H1 (cell line): ENCODE measurements around the gene RPS21. TPM values are rescaled to one million over a fixed set of nuclear protein-coding genes. Genes with fewer than 3 reads are reported as not detected.

Experiments used
- CTCF ChIA-PET: fragments of 300-600 bp; sonication (Branson Sonifier 250); formaldehyde crosslinking; loops from one replicate; lab custom pipeline; 2021; ENCODE audit not compliant: partially characterized antibody; lab: Charles Lee
- POLR2A ChIA-PET: fragments of 300-600 bp; sonication (Branson Sonifier 250); formaldehyde crosslinking; loops from one replicate; lab custom pipeline; 2021; ENCODE audit warnings: inconsistent platforms; ENCODE audit not compliant: partially characterized antibody; lab: Charles Lee
- DNase-seq, 2 experiments: peaks; one replicate each; pipeline versions ENCODE4 v3.0.0 to v3.0.0-alpha.2; 2010 to 2022; ENCODE audit warnings: low spot score in 2 of 2, low read depth in 1 of 2, mixed read lengths in 1 of 2
- FAIRE-seq: peaks from 2 replicates; lab custom pipeline; 2011; peaks lifted over from hg19 to GRCh38; lab: Jason Lieb, UNC
- H2AFZ ChIP-seq: 2 replicates; pipeline ENCODE4 v1.8.1; 2012; ENCODE audit warnings: low read length, inconsistent platforms
- H2AK5ac ChIP-seq: 2 replicates; pipeline ENCODE4 v1.6.1; 2013; ENCODE audit warnings: low read depth, low read length
- H2BK120ac ChIP-seq: replicated peaks from 2 replicates; pipeline ENCODE3; 2013; ENCODE audit warnings: low read depth, low read length, inconsistent platforms
- H2BK12ac ChIP-seq: 2 replicates; pipeline ENCODE4 v1.6.1; 2013; ENCODE audit warnings: low read depth, low read length
- H2BK15ac ChIP-seq: 2 replicates; pipeline ENCODE4 v1.6.1; 2013; ENCODE audit warnings: low read length
- H2BK20ac ChIP-seq: 2 replicates; pipeline ENCODE4 v1.6.1; 2013; ENCODE audit warnings: low read length
- H2BK5ac ChIP-seq: 2 replicates; pipeline ENCODE4 v1.6.1; 2013; ENCODE audit warnings: low read depth, low read length
- H3K14ac ChIP-seq: 2 replicates; pipeline ENCODE4 v1.6.1; 2013; ENCODE audit warnings: inconsistent platforms; ENCODE audit not compliant: insufficient read length
- H3K18ac ChIP-seq: 2 replicates; pipeline ENCODE4 v1.6.1; 2013; ENCODE audit warnings: low read length; ENCODE audit errors: extremely low read depth
- H3K23ac ChIP-seq: 2 replicates; pipeline ENCODE4 v1.6.1; 2013; ENCODE audit warnings: inconsistent platforms; ENCODE audit not compliant: insufficient read length
- H3K23me2 ChIP-seq: 2 replicates; pipeline ENCODE4 v1.6.1; 2013; ENCODE audit warnings: low read depth, low read length
- H3K27ac ChIP-seq: 2 replicates; pipeline ENCODE4 v1.6.1; 2011; ENCODE audit warnings: low read depth, low read length, inconsistent platforms
- H3K27me3 ChIP-seq, 4 experiments: replicated peaks in 1 of 4; 1 replicate in 1 of 4; 2 replicates in 3 of 4; pipeline versions ENCODE4 v1.6.1 to v1.8.1; 2011 to 2013; ENCODE audit warnings: low read length in 3 of 4, mild to moderate bottlenecking in 3 of 4, inconsistent platforms in 2 of 4, mixed read lengths in 2 of 4, moderate library complexity in 1 of 4; ENCODE audit not compliant: control insufficient read depth in 3 of 4, insufficient read depth in 3 of 4; ENCODE audit errors: extremely low read depth in 1 of 4
- H3K36me3 ChIP-seq, 4 experiments: 2 replicates each; pipeline versions ENCODE4 v1.6.1 to v1.8.1; 2011 to 2013; ENCODE audit warnings: mild to moderate bottlenecking in 4 of 4, low read length in 3 of 4, moderate library complexity in 2 of 4, control low read depth in 1 of 4, inconsistent platforms in 1 of 4; ENCODE audit not compliant: insufficient read depth in 4 of 4, control insufficient read depth in 2 of 4
- H3K4ac ChIP-seq: replicated peaks from 2 replicates; pipeline ENCODE3; 2013; ENCODE audit warnings: low read length, low read depth, mixed read lengths, inconsistent platforms; ENCODE audit not compliant: insufficient read length
- H3K4me1 ChIP-seq, 4 experiments: replicated peaks in 1 of 4; 1 replicate in 1 of 4; 2 replicates in 3 of 4; pipeline versions ENCODE4 v1.6.1 to v1.8.1; 2011 to 2013; ENCODE audit warnings: low read length in 3 of 4, inconsistent platforms in 2 of 4, mixed read lengths in 1 of 4; ENCODE audit not compliant: insufficient read depth in 4 of 4, control insufficient read depth in 3 of 4
- H3K4me2 ChIP-seq, 2 experiments: 2 replicates each; pipeline versions ENCODE4 v1.6.1 to v1.8.1; 2011 to 2013; ENCODE audit warnings: low read depth in 2 of 2, low read length in 2 of 2, control low read depth in 1 of 2, inconsistent platforms in 1 of 2, mild to moderate bottlenecking in 1 of 2; ENCODE audit not compliant: insufficient read depth in 1 of 2
- H3K4me3 ChIP-seq, 4 experiments: fragments of 200-600, 300-600 bp in 1 of 4; sonication (generic), shearing (Covaris generic), sonication (Bioruptor Twin) in 1 of 4; 2 replicates each; pipeline versions ENCODE4 v1.5.1 to v1.8.1; 2011 to 2016; ENCODE audit warnings: low read length in 4 of 4, low read depth in 3 of 4, control low read depth in 2 of 4, inconsistent platforms in 2 of 4, mild to moderate bottlenecking in 2 of 4, mixed read lengths in 1 of 4, moderate library complexity in 1 of 4; ENCODE audit not compliant: insufficient read depth in 2 of 4; ENCODE audit errors: extremely low read depth in 1 of 4
- H3K56ac ChIP-seq: replicated peaks from 2 replicates; pipeline ENCODE3; 2013; ENCODE audit warnings: low read depth, mild to moderate bottlenecking, mixed read lengths, low read length, inconsistent platforms; ENCODE audit not compliant: insufficient read length
- H3K79me1 ChIP-seq: 2 replicates; pipeline ENCODE4 v1.6.1; 2013; ENCODE audit warnings: low read depth, low read length, control low read depth
- H3K79me2 ChIP-seq, 2 experiments: 2 replicates each; pipeline versions ENCODE4 v1.6.1 to v1.8.1; 2012 to 2013; ENCODE audit warnings: low read length in 2 of 2, mild to moderate bottlenecking in 2 of 2, inconsistent platforms in 1 of 2; ENCODE audit not compliant: insufficient read depth in 2 of 2, control insufficient read depth in 1 of 2
- H3K9ac ChIP-seq, 4 experiments: replicated peaks in 1 of 4; 1 replicate in 1 of 4; 2 replicates in 3 of 4; pipeline versions ENCODE4 v1.6.1 to v1.8.1; 2011 to 2013; ENCODE audit warnings: low read depth in 3 of 4, low read length in 3 of 4, control low read depth in 2 of 4, mild to moderate bottlenecking in 2 of 4, moderate library complexity in 2 of 4, inconsistent platforms in 1 of 4; ENCODE audit errors: extremely low read depth in 1 of 4
- H3K9me3 ChIP-seq, 2 experiments: 2 replicates each; pipeline versions ENCODE4 v1.6.1 to v1.8.1; 2012 to 2013; ENCODE audit warnings: mild to moderate bottlenecking in 2 of 2, moderate library complexity in 2 of 2, control low read depth in 1 of 2, inconsistent platforms in 1 of 2, low read depth in 1 of 2, low read length in 1 of 2, mixed read lengths in 1 of 2; ENCODE audit not compliant: insufficient read depth in 2 of 2
- H4K20me1 ChIP-seq, 2 experiments: replicated peaks in 1 of 2; 2 replicates each; pipeline versions ENCODE3 to v1.8.1; 2011 to 2013; ENCODE audit warnings: inconsistent platforms in 2 of 2, low read length in 2 of 2, mild to moderate bottlenecking in 1 of 2; ENCODE audit not compliant: insufficient read depth in 2 of 2, control insufficient read depth in 1 of 2
- H4K5ac ChIP-seq: 2 replicates; pipeline ENCODE4 v1.6.1; 2013; ENCODE audit warnings: low read length, low read depth, mixed read lengths, inconsistent platforms; ENCODE audit not compliant: insufficient read length
- H4K8ac ChIP-seq: 2 replicates; pipeline ENCODE4 v1.8.0; 2013; ENCODE audit warnings: mild to moderate bottlenecking, moderate library complexity, low read length, inconsistent platforms; ENCODE audit not compliant: insufficient read depth; ENCODE audit errors: extremely low read depth
- H4K91ac ChIP-seq: replicated peaks from 2 replicates; pipeline ENCODE3; 2013; ENCODE audit warnings: low read length, mixed read lengths, inconsistent platforms; ENCODE audit not compliant: insufficient read length
- CEBPB ChIP-seq: IDR thresholded peaks from 2 replicates; pipeline ENCODE4 v1.6.1; 2012; ENCODE audit warnings: low read depth, low read length
- CHD1 ChIP-seq: IDR thresholded peaks from 2 replicates; pipeline ENCODE4 v1.6.1; 2012; ENCODE audit warnings: low read depth, low read length, improper control_type of control experiment
- EGR1 ChIP-seq: IDR thresholded peaks from 2 replicates; pipeline ENCODE4 v1.6.1; 2011; ENCODE audit warnings: low read depth, low read length, borderline replicate concordance
- HDAC6 ChIP-seq: IDR thresholded peaks from one replicate; pipeline ENCODE4 v1.7.1; 2012; ENCODE audit warnings: low read depth, mild to moderate bottlenecking, inconsistent platforms, low read length, moderate library complexity
- JUND ChIP-seq: IDR thresholded peaks from 2 replicates; pipeline ENCODE4 v1.6.1; 2011; ENCODE audit warnings: mild to moderate bottlenecking, improper control_type of control experiment, low read length
- KDM1A ChIP-seq: fragments of 200-600, 300-600 bp; sonication (generic); IDR thresholded peaks from 2 replicates; pipeline ENCODE4 v1.7.1; 2016; ENCODE audit warnings: mild to moderate bottlenecking, low read length, borderline replicate concordance
- RFX5 ChIP-seq: IDR thresholded peaks from 2 replicates; pipeline ENCODE4 v1.6.1; 2011; ENCODE audit warnings: low read depth, low read length, improper control_type of control experiment, borderline replicate concordance
- RXRA ChIP-seq: IDR thresholded peaks from 2 replicates; pipeline ENCODE4 v1.6.1; 2011; ENCODE audit warnings: low read depth, mild to moderate bottlenecking, low read length, moderate library complexity; ENCODE audit not compliant: insufficient read depth
- TBP ChIP-seq: IDR thresholded peaks from 2 replicates; pipeline ENCODE4 v1.6.1; 2011; ENCODE audit warnings: low read depth, low read length, improper control_type of control experiment
- TCF12 ChIP-seq: IDR thresholded peaks from 2 replicates; pipeline ENCODE4 v1.6.1; 2011; ENCODE audit warnings: low read depth, mild to moderate bottlenecking, low read length
- WGBS, 2 experiments: shearing (Covaris generic) in 1 of 2; methylation state at CpG; one replicate each; pipeline versions ENCODE4 v1.1.6 to v1.1.7; 2013 to 2015; ENCODE audit warnings: low lambda C conversion rate in 2 of 2, mixed read lengths in 2 of 2, inconsistent platforms in 1 of 2, low coverage in 1 of 2, missing lambda C conversion rate in 1 of 2; ENCODE audit not compliant: insufficient replicate concordance in 2 of 2, insufficient coverage in 1 of 2, insufficient read length in 1 of 2; ENCODE audit errors: extremely low coverage in 1 of 2, missing lambda C conversion rate in 1 of 2; 5-methylcytosine and 5-hydroxymethylcytosine counted together
- polyA plus RNA-seq, 7 experiments: library from polyadenylated mRNA; depleted of rRNA in 3 of 7; stranded (reverse) in 5 of 7; unstranded in 2 of 7; fragments of >200 nt in 5 of 7; fragments of 200-250 nt in 2 of 7; gene quantifications; 1 replicate in 5 of 7; 2 replicates in 1 of 7; 4 replicates in 1 of 7; pipeline versions ENCODE4 v1.2.1 to v1.2.3, GENCODE V29; 2011 to 2013; ENCODE audit warnings: missing spikeins in 2 of 7, mixed read lengths in 2 of 7
- total RNA-seq: library from RNA; stranded (reverse); fragmentation: NEBNext Ultra II Directional; extraction: Animal tissue kit (Norgen Biotek cat#: 25700); gene quantifications from 2 replicates; pipeline ENCODE4 v1.2.1, GENCODE V29; 2021
- TF ChIP-seq, protein P1 (sequence below): IDR thresholded peaks from 2 replicates; pipeline ENCODE4 v1.6.1; 2011; ENCODE audit warnings: low read depth, mild to moderate bottlenecking, low read length; ENCODE audit not compliant: insufficient read depth

The RPS21 gene
- total and polyA plus RNA-seq, 2 of the 8 experiments (the other 6 are each of a cell fraction or from before 2014, with no cell fraction given), result 1,787 to 7,219 TPM

DNA sequence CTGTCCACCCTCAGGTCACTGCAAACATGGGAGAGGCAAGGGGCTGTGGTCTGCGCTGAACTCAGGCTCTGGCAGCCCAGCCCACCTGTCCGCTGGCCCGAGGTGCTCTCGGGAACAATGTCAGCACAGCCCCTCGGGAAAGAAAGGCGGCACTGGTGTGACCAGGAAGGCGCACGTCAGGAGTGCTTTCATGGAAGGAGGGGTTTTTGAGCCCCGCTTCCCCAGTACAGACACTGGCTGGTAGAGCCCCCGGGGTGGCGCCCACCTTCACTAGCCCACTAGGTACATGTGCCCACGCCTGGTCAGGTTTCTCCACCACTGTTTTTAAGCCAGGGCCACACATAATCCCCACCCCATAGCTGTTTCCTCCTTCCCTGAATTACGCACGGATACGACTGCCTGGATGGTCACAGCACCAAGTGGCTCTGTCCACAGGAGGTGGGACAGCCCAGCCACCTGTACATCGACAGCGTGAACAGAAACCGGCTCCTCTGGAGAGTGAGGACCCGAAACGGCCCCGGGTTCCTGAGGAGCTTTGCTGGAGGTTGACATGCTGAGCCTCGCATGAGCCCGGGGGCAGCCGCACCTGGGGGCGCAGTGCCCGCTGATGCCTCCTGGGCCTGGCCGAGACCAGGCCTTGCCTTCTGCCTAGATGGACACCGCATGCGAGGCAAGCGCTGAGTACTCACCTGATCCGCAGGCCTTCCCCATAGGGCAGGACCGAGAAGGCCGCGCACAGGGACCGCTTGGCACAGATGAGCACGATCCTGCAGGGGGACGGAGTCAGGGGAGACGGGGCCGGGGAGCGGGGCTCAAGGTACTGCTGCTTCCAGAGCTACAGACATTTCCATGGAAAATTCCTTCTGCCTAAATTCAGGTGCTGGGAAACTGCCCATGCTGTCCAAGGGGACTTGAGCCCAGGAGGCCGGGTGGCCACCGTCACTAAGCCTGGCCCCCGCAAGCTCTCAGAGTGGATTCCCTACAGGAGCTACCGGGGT is 7.6 kb downstream of the RPS21 start:
- H3K27me3 ChIP-seq, result no peaks in the 10 kb centered on the region
- no peak overlapping the region for H4K5ac ChIP-seq
- CTCF ChIA-PET, result interaction anchor here (0.9 to 9.6 kb wide), 10 partner anchors 8 to 250 kb away, joined by 3 to 103 read pairs (median 3); partner anchors contain the start of genes ADRM1 and LAMA5
- H3K27ac ChIP-seq, result no peak overlapping the region
- no peak for DNase-seq
- H4K91ac ChIP-seq, result no peak overlapping the region
- no peak overlapping the region for H2BK5ac ChIP-seq
- peaks cover 0 to 2% of the 10 kb centered on the region in 2 experiments; a peak in 1 of 4 replicates for H3K9me3 ChIP-seq
- H4K8ac ChIP-seq, result peak overlapping the region; percentile 25; the same call in 1 of the 2 replicates
- no peak overlapping the region for H3K56ac ChIP-seq
- POLR2A ChIA-PET, result interaction anchor here (1.1 to 8.7 kb wide), 7 partner anchors 8 to 66 kb away, joined by 3 to 105 read pairs (median 5); partner anchors contain the start of gene LAMA5
- H2AK5ac ChIP-seq, result no peak overlapping the region
- H2BK120ac ChIP-seq, result no peak overlapping the region
- no peak overlapping the region for H2AFZ ChIP-seq
- WGBS, 2 experiments, result 89% methylated on average over 42 of the region's 44 CpGs; no CpG with 5 or more reads in 1 of the 2 experiments
- H2BK15ac ChIP-seq, result no peak overlapping the region
- no peaks in the 10 kb centered on the region; the same call in 1 of the 2 replicates for H3K79me1 ChIP-seq
- H3K23ac ChIP-seq, result no peak overlapping the region
- no peak overlapping the region for H2BK20ac ChIP-seq
- peaks cover 6% of the 10 kb centered on the region; the same call in 1 of the 2 replicates for H3K23me2 ChIP-seq
- H3K4me3 ChIP-seq, result no peak overlapping the region
- no peaks in the 10 kb centered on the region for H3K79me2 ChIP-seq
- H4K20me1 ChIP-seq, result peaks cover 2 to 8% of the 10 kb centered on the region in 2 experiments
- FAIRE-seq, result no peak
- no peak overlapping the region for H2BK12ac ChIP-seq
- H3K36me3 ChIP-seq, result peaks cover 1 to 6% (median 3%) of the 10 kb centered on the region in 4 experiments; a peak in 4 of 8 replicates
- H3K18ac ChIP-seq, result no peak overlapping the region
- H3K9ac ChIP-seq, result no peak overlapping the region
- H3K4ac ChIP-seq, result no peak overlapping the region
- H3K4me1 ChIP-seq, result no peaks in the 10 kb centered on the region
- H3K14ac ChIP-seq, result no peak overlapping the region
- H3K4me2 ChIP-seq, result no peak overlapping the region
- TF ChIP-seq, protein P1, sequence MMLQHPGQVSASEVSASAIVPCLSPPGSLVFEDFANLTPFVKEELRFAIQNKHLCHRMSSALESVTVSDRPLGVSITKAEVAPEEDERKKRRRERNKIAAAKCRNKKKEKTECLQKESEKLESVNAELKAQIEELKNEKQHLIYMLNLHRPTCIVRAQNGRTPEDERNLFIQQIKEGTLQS, result no peak
- TF ChIP-seq TBP (no peak), EGR1 (no peak), JUND (no peak), CHD1 (no peak), TCF12 (no peak), RFX5 (no peak), HDAC6 (no peak), RXRA (no peak), KDM1A (no peak), CEBPB (no peak)
